IgD-negative memory B cell (primary cell): ENCODE results near the gene SLC10A7. TPM values are rescaled to one million over a fixed set of nuclear protein-coding genes. Genes with fewer than 3 reads are reported as not detected.
A peak's percentile ranks its signal among the peaks of the same experiment; 100 is the strongest.

Source experiments
- H3K27ac Mint-ChIP-seq, 3 donors: one replicate each; pipeline ENCODE4 v1.8.0; 2020 to 2022; ENCODE audit warnings: mild to moderate bottlenecking in 3 of 3, mixed read lengths in 3 of 3, moderate library complexity in 1 of 3
- H3K27me3 Mint-ChIP-seq: one replicate; pipeline ENCODE4 v1.8.0; 2021; ENCODE audit warnings: mixed read lengths
- H3K36me3 Mint-ChIP-seq: one replicate; pipeline ENCODE4 v1.8.0; 2020; ENCODE audit warnings: mild to moderate bottlenecking, mixed read lengths
- H3K4me1 Mint-ChIP-seq, 3 donors: one replicate each; pipeline ENCODE4 v1.8.0; 2020 to 2022; ENCODE audit warnings: mixed read lengths in 3 of 3, mild to moderate bottlenecking in 1 of 3
- H3K4me3 Mint-ChIP-seq, 4 donors: one replicate each; pipeline ENCODE4 v1.8.0; 2020 to 2022; ENCODE audit warnings: mild to moderate bottlenecking in 4 of 4, mixed read lengths in 4 of 4, moderate library complexity in 3 of 4
- H3K9me3 Mint-ChIP-seq, 3 donors: one replicate each; pipeline ENCODE4 v1.8.0; 2020 to 2021; ENCODE audit warnings: mixed read lengths in 3 of 3, mild to moderate bottlenecking in 1 of 3
- polyA plus RNA-seq: library from polyadenylated mRNA; unstranded; fragments of 300-500 nt; fragmentation: Illumina TruSeq; gene quantifications from one replicate; pipeline ENCODE4 v1.2.3, GENCODE V29; 2021

The SLC10A7 gene
- polyA plus RNA-seq, 1 donor from 2014 or later: 8.3 TPM

- H3K4me1 Mint-ChIP-seq: peaks cover 0 to 1% (median 0%) of the 10 kb centered on the region in 3 donors
- peaks cover 10% of the 10 kb centered on the region for H3K36me3 Mint-ChIP-seq
- no peak overlapping the region for H3K27ac Mint-ChIP-seq
- no peak overlapping the region for H3K4me3 Mint-ChIP-seq
- no peaks in the 10 kb centered on the region for H3K9me3 Mint-ChIP-seq
- H3K27me3 Mint-ChIP-seq: no peaks in the 10 kb centered on the region
Measured at GRCh38 chr4:146439999-146440398, 81.7 kb downstream of the SLC10A7 start.

DNA sequence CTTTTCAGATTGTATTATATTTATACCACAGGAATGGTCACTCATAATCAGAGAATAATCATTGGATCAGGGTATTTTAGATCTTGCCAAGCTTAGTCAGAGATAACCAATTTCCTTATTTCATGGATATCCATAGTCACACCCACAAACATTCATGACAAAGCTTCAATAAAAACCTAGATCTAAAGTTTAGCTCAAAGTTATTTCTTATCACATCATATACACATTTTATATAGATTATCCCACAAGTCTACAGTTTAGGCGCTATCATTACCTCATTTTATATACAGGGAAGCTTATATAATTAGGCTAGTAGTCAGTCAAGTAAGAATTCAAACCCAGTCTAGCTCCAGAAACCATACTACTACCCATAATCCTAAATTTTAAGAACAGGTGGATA is 82.3 kb downstream of the SLC10A7 start:
- Mint-ChIP-seq H3K4me3 (no peak overlapping the region), H3K4me1 (peaks cover 0 to 1% (median 0%) of the 10 kb centered on the region in 3 donors), H3K27me3 (no peaks in the 10 kb centered on the region), H3K27ac (no peak overlapping the region), H3K36me3 (peaks cover 10% of the 10 kb centered on the region), H3K9me3 (no peaks in the 10 kb centered on the region)

- peaks cover 0 to 1% (median 0%) of the 10 kb centered on the region in 3 donors for H3K4me1 Mint-ChIP-seq
- no peaks in the 10 kb centered on the region for H3K27me3 Mint-ChIP-seq
- H3K36me3 Mint-ChIP-seq: peaks cover 8% of the 10 kb centered on the region
- no peaks in the 10 kb centered on the region for H3K9me3 Mint-ChIP-seq
- no peak overlapping the region for H3K4me3 Mint-ChIP-seq
- no peak overlapping the region for H3K27ac Mint-ChIP-seq
Measured at GRCh38 chr4:146437778-146438177, 84.0 kb downstream of the SLC10A7 start.

GRCh38 chr4:146436423-146437162 is 85.1 kb downstream of the SLC10A7 start:
- H3K27ac Mint-ChIP-seq: no peak overlapping the region
- H3K36me3 Mint-ChIP-seq: peaks cover 12% of the 10 kb centered on the region
- H3K9me3 Mint-ChIP-seq: no peaks in the 10 kb centered on the region
- H3K4me3 Mint-ChIP-seq: no peak overlapping the region
- H3K4me1 Mint-ChIP-seq: peaks cover 0 to 3% (median 0%) of the 10 kb centered on the region in 3 donors
- H3K27me3 Mint-ChIP-seq: no peaks in the 10 kb centered on the region

GRCh38 chr4:146435962-146436361 is 85.8 kb downstream of the SLC10A7 start:
- H3K9me3 Mint-ChIP-seq: no peaks in the 10 kb centered on the region
- H3K4me1 Mint-ChIP-seq: peaks cover 0 to 3% (median 0%) of the 10 kb centered on the region in 3 donors
- H3K27me3 Mint-ChIP-seq: no peaks in the 10 kb centered on the region
- H3K36me3 Mint-ChIP-seq: peaks cover 12% of the 10 kb centered on the region
- H3K27ac Mint-ChIP-seq: no peak overlapping the region
- H3K4me3 Mint-ChIP-seq: no peak overlapping the region

- no peaks in the 10 kb centered on the region for H3K27me3 Mint-ChIP-seq
- H3K9me3 Mint-ChIP-seq: no peaks in the 10 kb centered on the region
- H3K36me3 Mint-ChIP-seq: peaks cover 4% of the 10 kb centered on the region
- H3K4me3 Mint-ChIP-seq: no peak overlapping the region
- peaks cover 0 to 3% (median 0%) of the 10 kb centered on the region in 3 donors for H3K4me1 Mint-ChIP-seq
- peak overlapping the region in 1 of 3 donors; percentile 62 for H3K27ac Mint-ChIP-seq
Measured at GRCh38 chr4:146432065-146432464, 89.7 kb downstream of the SLC10A7 start.

- Mint-ChIP-seq H3K4me1 (peaks cover 0 to 1% (median 0%) of the 10 kb centered on the region in 3 donors), H3K27me3 (no peaks in the 10 kb centered on the region), H3K9me3 (no peaks in the 10 kb centered on the region), H3K27ac (no peak overlapping the region), H3K36me3 (peaks cover 8% of the 10 kb centered on the region), H3K4me3 (no peak overlapping the region)
Measured at GRCh38 chr4:146428298-146428697, 93.4 kb downstream of the SLC10A7 start.

GRCh38 chr4:146417822-146418221 is 103.9 kb downstream of the SLC10A7 start:
- peaks cover 3% of the 10 kb centered on the region for H3K36me3 Mint-ChIP-seq
- H3K27ac Mint-ChIP-seq: no peak overlapping the region
- H3K4me3 Mint-ChIP-seq: no peak overlapping the region
- H3K4me1 Mint-ChIP-seq: no peaks in the 10 kb centered on the region
- no peaks in the 10 kb centered on the region for H3K27me3 Mint-ChIP-seq
- no peaks in the 10 kb centered on the region for H3K9me3 Mint-ChIP-seq

GRCh38 chr4:146415829-146416228 is 105.9 kb downstream of the SLC10A7 start:
- H3K4me1 Mint-ChIP-seq: no peaks in the 10 kb centered on the region
- H3K4me3 Mint-ChIP-seq: no peak overlapping the region
- H3K27me3 Mint-ChIP-seq: no peaks in the 10 kb centered on the region
- no peaks in the 10 kb centered on the region for H3K9me3 Mint-ChIP-seq
- H3K27ac Mint-ChIP-seq: no peak overlapping the region
- H3K36me3 Mint-ChIP-seq: peaks cover 3% of the 10 kb centered on the region

DNA sequence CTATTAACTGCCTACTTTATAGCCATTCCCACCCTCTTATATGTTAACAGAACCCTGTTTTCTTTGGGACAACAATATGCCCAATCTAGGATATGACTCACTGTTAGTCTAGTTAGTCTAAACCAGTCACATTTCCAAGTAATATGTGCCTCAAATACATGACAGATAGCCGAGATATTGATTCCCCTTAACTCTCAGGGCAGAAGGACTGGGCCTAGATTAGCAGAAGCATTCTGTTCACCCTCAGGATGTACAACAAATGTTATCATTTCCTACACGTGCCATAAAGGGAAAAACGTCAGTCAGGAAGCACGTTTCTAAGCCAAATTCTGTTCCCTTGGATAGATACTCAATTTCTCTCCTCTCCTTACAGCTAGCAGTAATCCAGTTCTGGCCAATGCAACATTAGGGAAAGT is 114.1 kb downstream of the SLC10A7 start:
- no peaks in the 10 kb centered on the region for H3K4me1 Mint-ChIP-seq
- H3K27ac Mint-ChIP-seq: no peak overlapping the region
- H3K9me3 Mint-ChIP-seq: no peaks in the 10 kb centered on the region
- no peaks in the 10 kb centered on the region for H3K27me3 Mint-ChIP-seq
- no peak overlapping the region for H3K4me3 Mint-ChIP-seq
- peaks cover 2% of the 10 kb centered on the region for H3K36me3 Mint-ChIP-seq

GRCh38 chr4:146407257-146407656 is 114.5 kb downstream of the SLC10A7 start:
- Mint-ChIP-seq H3K27me3 (no peaks in the 10 kb centered on the region), H3K27ac (no peak overlapping the region)

GRCh38 chr4:146401274-146401673 is 120.5 kb downstream of the SLC10A7 start:
- H3K36me3 Mint-ChIP-seq: no peaks in the 10 kb centered on the region
- H3K4me1 Mint-ChIP-seq: no peaks in the 10 kb centered on the region
- no peak overlapping the region for H3K4me3 Mint-ChIP-seq
- H3K27ac Mint-ChIP-seq: no peak overlapping the region
- no peaks in the 10 kb centered on the region for H3K27me3 Mint-ChIP-seq
- no peaks in the 10 kb centered on the region for H3K9me3 Mint-ChIP-seq

More at GRCh38 chr4:146407257-146407656, 114.5 kb downstream of the SLC10A7 start:
- no peaks in the 10 kb centered on the region for H3K9me3 Mint-ChIP-seq
- H3K4me1 Mint-ChIP-seq: no peaks in the 10 kb centered on the region
- peaks cover 2% of the 10 kb centered on the region for H3K36me3 Mint-ChIP-seq
- no peak overlapping the region for H3K4me3 Mint-ChIP-seq

DNA sequence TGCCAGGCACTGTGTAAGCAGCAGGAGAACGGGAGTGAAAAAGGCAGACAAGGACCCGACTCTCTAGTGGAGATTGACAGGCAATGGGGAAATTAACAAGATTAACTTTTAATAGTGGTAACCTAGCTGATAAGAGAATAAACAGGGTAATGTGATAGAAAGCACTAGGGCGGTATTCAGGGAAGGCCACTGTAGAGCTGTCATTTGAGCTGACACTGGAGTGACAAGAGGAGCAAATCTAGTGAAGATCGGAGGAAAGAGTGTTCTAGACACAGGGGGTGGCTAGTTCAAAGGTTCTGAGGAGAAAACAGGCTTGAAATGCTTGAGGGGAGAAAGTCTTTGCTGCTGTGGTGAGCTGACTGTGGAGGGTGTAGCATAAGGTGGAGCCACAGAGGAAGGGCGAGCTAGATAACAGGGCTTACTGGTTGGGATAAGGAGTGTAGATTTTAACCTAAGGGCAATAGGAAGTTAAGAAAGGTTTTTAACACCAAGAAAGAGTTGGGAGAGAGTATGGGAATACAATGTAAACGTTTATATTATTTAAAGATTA is 122.8 kb downstream of the SLC10A7 start:
- no peaks in the 10 kb centered on the region for H3K9me3 Mint-ChIP-seq
- no peak overlapping the region for H3K4me3 Mint-ChIP-seq
- no peak overlapping the region for H3K27ac Mint-ChIP-seq
- H3K36me3 Mint-ChIP-seq: no peaks in the 10 kb centered on the region
- no peaks in the 10 kb centered on the region for H3K27me3 Mint-ChIP-seq
- H3K4me1 Mint-ChIP-seq: no peaks in the 10 kb centered on the region

GRCh38 chr4:146398404-146398803 is 123.3 kb downstream of the SLC10A7 start:
- H3K36me3 Mint-ChIP-seq: no peaks in the 10 kb centered on the region
- no peak overlapping the region for H3K4me3 Mint-ChIP-seq
- no peaks in the 10 kb centered on the region for H3K9me3 Mint-ChIP-seq
- no peaks in the 10 kb centered on the region for H3K4me1 Mint-ChIP-seq
- no peaks in the 10 kb centered on the region for H3K27me3 Mint-ChIP-seq
- H3K27ac Mint-ChIP-seq: no peak overlapping the region

DNA sequence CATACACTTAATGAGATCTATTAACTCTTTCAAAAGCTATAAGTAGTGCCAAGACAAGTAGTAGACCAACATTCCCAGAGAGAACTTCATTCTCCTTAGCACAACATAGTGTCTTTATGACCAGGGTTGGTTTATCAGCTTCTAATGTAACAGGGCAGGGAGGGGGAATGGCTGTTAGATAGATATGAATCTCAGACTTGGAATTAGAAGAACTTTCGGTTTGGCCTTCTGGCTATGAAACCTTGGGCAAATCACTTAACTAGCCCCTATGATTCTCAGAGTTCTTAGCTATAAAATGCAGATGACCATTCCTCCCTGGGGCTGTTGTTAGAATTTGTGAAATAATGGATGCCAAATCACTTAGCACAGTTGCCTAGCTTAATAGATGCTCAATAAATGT is 132.2 kb downstream of the SLC10A7 start:
- H3K27ac Mint-ChIP-seq: no peak overlapping the region
- peaks cover 0 to 1% (median 0%) of the 10 kb centered on the region in 3 donors for H3K9me3 Mint-ChIP-seq
- peaks cover 0 to 2% (median 0%) of the 10 kb centered on the region in 3 donors for H3K4me1 Mint-ChIP-seq
- H3K4me3 Mint-ChIP-seq: no peak overlapping the region
- peaks cover 10% of the 10 kb centered on the region for H3K36me3 Mint-ChIP-seq
- H3K27me3 Mint-ChIP-seq: no peaks in the 10 kb centered on the region

GRCh38 chr4:146382194-146382593 is 139.5 kb downstream of the SLC10A7 start:
- Mint-ChIP-seq H3K27ac (no peak overlapping the region), H3K4me3 (no peak overlapping the region), H3K9me3 (no peaks in the 10 kb centered on the region), H3K4me1 (peaks cover 0 to 5% (median 3%) of the 10 kb centered on the region in 3 donors), H3K27me3 (no peaks in the 10 kb centered on the region), H3K36me3 (peaks cover 2% of the 10 kb centered on the region)
